Suppressor macrophage (primary cell): ENCODE results near the gene FARP2.
A peak's percentile ranks its signal among the peaks of the same experiment; 100 is the strongest.
"Not testable (repeated sequence)": the region's sequence is repeated elsewhere in the genome, so short reads cannot be mapped to it uniquely, and the experiment has no call there.

Experiments
- DNase-seq, 4 experiments: peaks; one replicate each; pipeline ENCODE4 v3.0.0-alpha.2; 2020 to 2022
- total RNA-seq, 17 experiments: gene quantifications; one replicate each; lab custom pipeline; 2026; ENCODE audit warnings: mixed read lengths in 6 of 17, inconsistent platforms in 3 of 17; lab: John Stamatoyannopoulos, UW

The FARP2 gene, protein sequence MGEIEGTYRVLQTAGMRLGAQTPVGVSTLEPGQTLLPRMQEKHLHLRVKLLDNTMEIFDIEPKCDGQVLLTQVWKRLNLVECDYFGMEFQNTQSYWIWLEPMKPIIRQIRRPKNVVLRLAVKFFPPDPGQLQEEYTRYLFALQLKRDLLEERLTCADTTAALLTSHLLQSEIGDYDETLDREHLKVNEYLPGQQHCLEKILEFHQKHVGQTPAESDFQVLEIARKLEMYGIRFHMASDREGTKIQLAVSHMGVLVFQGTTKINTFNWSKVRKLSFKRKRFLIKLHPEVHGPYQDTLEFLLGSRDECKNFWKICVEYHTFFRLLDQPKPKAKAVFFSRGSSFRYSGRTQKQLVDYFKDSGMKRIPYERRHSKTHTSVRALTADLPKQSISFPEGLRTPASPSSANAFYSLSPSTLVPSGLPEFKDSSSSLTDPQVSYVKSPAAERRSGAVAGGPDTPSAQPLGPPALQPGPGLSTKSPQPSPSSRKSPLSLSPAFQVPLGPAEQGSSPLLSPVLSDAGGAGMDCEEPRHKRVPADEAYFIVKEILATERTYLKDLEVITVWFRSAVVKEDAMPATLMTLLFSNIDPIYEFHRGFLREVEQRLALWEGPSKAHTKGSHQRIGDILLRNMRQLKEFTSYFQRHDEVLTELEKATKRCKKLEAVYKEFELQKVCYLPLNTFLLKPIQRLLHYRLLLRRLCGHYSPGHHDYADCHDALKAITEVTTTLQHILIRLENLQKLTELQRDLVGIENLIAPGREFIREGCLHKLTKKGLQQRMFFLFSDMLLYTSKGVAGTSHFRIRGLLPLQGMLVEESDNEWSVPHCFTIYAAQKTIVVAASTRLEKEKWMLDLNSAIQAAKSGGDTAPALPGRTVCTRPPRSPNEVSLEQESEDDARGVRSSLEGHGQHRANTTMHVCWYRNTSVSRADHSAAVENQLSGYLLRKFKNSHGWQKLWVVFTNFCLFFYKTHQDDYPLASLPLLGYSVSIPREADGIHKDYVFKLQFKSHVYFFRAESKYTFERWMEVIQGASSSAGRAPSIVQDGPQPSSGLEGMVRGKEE
- 37.3 to 72.5 (median 46.7) reads per million in 17 experiments for total RNA-seq

DNA sequence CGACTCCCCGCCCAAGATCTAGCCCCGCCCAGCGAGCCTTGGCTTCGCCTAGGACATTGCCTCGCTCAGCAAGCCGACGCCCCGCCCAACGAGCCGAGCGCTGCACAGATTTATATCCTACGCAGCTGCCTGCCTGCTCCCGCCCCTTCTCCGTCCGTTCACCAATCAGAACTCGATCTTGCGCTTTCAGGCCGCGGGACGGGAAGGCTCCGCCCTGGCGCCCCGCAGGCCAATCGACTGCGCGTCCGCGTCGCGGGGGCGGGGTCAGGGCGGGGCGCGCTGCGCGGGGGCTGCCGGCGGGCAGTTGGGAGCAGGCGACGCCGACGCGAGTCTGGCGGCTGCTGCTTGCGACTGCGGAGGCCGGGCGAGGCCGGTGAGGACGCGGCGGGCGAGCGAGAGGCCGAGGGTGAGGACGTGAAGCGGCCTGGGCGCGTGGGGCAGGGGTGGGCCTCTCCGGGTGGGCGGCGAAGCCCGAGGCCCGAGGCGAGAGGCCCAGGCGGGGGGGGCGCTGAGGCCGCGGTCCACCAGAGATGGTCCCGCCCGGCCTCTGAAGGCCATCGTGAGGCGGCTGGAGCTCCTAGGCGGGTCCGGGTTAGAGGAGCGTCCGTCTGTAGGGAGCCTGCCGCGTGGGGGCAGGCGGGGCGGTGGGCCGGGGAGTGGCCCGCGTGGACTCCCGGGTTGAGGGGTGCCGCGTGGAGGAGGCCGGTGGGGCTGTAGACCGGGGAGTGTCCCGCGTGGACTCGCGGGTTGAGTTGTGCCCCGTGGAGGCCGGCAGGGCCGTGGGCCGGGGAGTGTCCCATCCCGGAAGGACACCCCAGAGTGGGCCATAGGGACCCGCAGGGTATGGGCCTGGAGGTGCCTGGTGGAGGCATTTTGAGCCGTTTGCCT is at the start of gene FARP2:
Gene FARP2 (plus strand): TSS at position 303 of the 888 bp plus-strand sequence. CDS start 16,823 bp downstream, outside the sequence.
- DNase-seq = peak; percentile 98 to 99 (median 98)

DNA sequence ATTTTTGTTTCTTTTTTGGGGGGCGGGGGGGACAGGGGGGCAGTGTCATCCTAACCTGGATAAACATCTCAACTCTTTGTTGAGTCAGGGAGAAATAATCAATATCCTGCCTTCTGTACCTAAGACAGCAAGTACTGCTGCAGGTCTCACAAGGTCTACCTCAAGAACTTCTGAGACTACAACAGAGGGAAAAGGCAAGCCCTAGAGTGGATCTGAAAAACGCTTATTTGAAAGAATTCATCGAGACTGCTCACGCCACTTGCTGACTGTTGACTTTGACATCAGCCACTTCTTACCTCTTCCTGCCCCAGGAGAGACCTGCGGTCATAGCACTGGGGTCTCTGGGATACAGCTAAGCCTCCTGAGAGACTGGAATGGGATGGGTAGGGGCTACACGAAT is 49.0 kb upstream of the FARP2 start:
- no peak for DNase-seq

DNA sequence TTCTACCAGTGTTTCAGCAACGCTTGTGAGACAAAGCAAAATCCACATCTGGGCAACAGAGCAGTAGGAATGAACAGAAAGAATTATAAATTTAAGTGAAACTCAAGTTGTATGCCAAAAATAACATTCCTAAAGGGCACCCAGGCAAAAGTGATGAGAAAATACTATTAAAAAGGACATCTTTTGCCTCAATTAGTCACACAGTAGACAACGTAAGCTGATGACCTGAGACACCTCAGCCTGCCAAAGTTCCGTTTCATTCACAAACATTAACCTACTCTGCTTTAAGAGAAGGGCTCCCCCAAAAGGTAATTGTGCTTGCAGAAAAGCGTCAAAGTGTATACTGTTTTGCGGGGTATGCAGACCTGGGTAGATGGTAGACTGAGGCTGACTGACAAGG is 47.8 kb upstream of the FARP2 start:
- no peak for DNase-seq

DNA sequence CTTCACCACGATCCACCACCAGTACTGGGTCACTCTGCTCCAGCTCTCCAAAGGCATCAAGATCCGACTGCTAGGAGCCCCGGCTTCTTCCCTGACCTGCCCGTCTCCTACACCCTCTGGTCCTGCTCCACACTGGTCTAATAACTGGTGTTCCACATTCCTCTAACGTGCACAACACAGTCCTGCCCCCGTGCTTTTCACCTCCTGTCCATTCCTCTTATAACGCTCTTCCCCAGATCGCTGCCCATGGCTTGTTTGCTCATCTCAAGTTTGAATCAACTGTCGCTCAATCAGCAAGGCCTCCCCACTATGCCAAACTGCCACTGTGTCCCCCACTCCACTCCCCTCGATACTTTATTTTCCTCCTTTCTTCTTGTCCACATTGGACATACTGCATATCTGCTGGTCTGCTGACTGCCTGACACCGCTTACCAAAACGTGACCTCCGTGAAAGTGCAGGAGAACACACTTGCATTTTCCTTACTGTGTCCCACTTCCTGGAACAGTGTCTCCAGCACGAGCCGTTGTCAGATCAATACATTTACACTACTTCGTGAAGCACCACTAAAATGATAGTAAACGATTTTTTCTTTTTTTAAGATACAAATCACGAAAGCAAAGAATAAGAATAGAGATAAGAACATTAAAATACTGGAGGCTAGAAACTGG is 47.1 kb upstream of the FARP2 start:
- no peak for DNase-seq

DNA sequence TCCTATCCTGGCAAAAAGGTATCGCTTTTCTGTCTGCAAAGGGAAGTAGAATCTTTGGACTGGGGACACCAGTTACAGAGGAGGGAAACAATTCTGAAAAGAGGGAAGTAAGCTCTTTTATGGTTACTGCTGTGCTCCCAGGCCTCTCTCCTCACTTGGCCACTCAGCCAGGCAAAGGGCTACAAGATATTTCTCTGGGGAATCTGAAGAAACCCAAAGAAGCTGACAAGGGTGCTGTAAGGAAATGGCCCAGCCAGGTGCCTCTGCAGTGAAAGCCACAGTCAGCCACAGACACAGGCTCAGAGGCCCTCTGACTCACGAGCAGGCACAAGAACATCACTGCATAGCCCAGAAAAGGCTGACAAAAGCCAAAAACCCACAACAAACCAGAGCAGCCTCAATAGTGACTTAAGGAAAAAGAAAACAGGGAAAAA is 46.4 kb upstream of the FARP2 start:
- peak; percentile 32 to 70 (median 64) for DNase-seq

DNA sequence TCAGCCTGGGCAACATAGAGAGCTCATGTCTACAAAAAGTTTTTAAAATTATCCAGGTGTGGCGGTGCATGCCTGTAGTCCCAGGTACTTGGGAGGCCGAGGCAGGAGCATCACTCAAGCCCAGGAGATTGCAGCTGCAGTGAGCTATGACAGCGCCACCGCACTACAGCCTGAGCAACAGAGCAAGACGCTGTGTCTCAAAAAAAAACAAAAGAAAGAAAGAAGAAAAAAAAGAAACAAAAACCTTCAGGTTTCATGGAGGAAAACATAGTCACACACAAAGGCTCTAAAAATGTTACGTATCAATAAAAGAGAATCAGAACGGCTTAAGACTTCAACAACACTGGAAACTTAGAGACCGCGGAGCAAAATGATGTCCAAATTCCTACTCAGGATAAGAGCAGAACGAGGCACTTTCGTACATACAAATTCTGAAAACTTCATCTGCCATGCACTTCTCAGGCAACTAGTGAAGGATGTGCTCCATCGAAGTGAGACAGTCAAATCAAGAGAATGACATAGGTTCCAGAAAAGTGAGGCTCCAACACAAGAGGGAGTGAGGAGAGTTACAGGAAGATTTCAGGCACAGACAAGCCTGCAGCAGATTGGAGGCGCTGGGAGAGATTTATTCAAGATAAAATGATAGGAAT is 45.0 kb upstream of the FARP2 start:
- no peak for DNase-seq

DNA sequence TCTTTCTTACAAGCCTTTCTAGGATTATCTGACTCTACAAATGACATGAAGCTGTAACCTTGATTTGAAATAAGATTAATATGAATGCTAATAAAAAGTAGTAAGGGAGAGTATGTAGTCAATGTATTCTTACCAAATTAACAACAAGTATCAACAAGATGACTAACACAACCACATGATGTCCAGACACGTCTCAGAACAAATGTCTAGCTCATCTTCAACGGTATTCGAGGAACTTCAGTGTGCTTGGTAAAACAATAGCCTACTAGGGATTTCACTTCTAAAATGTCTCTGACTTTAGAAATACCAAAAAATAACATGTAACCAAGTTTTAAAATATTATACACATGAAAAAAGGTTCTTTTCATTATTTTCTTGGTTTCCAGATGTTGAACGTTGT is 44.0 kb upstream of the FARP2 start:
- peak in 3 of 4 experiments; percentile 4 to 55 (median 45) for DNase-seq

DNA sequence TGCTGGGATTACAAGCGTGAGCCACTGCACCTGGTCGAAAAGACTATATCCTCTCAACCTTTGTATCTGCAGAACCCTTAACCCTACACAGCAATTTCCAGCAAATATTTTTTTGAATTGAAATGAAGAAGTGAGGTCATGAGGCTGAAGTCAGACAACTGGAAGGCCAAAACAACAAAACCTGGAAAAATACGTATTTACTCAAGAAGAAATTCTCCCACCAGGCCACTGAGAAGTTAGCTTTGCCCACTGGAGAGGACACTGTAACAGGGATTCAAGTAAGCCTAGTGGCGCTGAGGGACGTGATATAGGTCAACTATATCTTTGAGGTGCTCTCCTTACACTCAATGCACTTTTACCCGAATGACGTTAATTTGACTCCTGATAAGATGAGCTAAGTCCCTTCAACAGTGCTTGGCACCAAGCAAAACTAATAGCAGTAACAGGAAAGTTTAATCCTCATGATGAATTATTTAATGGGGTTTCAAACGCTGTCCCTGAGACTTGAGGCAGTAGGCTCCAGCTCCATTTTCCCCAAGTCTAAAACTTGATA is 42.5 kb upstream of the FARP2 start:
- DNase-seq = peak in 1 of 4 experiments; percentile 27

DNA sequence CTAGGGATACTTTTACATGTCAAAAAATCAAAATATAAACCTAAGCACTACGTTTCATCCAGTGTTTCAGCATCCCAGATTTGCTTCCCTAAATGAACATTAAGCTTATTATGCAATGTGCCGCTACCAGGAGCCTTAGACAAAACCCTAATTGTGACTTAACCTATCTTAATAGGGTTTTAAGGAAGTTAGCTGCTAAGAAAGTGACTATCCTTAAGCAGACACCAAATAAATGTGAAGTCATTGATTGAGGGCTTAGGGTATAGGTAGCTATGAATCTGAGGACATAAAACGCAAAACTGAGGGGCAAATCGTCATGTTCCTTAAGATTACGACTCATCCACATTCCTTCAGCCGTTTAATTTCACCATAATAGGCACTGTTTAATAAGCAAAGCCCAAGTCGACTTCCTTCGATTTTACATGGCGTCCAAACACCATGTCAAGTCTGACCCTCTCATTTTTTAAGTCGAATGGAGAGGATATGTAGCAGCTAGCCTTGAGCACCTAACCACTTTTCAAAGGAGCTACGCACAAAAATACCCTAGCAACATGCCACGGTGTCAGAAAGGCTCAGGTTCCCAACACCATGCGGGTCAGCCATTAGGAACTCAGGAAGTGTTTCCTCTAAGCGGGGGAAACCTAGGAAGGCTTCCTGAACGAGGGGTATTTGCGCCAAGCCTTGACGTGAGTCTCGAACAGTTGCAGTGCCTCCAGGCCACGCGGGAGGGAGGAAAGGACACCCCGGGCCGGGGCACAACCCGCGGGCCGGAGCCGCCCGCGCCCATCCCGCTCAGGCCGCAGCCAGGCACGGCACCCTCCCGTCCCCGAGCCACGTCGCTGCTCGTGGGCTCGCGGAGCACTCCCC is 41.6 kb upstream of the FARP2 start:
- peak; percentile 55 to 91 (median 74) for DNase-seq

DNA sequence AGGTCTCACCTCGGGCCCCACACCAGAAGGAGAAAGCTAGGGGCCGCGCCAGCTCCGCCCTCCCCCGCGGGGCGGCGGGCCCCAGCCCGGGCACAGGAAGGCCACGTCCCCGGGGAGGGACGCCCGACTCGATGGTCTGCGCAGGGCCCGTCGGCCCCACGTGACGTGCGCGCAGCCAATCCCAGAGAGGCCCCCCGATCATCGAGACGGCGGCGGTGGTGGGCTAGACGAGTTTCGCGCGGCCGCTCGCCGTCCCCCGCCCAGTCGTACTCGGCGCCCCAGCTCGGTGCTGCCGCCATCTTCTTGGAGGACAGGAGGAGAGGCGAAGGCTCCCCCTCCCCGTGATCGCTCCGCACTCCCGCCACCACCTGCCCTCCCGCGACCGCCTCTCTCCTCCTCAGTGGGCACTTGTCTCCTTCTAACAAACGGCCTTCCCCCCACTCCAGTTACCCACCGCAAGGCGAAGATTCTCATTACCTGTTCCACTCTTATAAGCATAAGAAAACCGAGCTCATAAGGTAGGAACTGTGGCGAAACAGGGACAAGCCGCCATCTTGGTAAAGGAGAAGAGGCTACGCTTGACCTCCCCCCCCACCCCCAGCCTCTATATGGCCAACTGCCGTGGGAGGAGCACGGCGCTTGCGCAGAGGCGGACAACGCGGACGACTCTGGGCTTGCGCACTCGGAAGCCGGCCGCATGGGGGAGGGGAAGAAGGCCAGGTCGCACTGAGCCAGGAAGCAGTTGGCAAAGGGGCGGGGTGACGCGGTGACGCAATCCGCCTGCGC is 40.8 kb upstream of the FARP2 start, which contains the start of gene HDLBP:
Gene HDLBP (minus strand): TSS at position 580 of the 786 bp plus-strand sequence. CDS start 48,803 bp downstream, outside the sequence.
- DNase-seq = peak; percentile 100

DNA sequence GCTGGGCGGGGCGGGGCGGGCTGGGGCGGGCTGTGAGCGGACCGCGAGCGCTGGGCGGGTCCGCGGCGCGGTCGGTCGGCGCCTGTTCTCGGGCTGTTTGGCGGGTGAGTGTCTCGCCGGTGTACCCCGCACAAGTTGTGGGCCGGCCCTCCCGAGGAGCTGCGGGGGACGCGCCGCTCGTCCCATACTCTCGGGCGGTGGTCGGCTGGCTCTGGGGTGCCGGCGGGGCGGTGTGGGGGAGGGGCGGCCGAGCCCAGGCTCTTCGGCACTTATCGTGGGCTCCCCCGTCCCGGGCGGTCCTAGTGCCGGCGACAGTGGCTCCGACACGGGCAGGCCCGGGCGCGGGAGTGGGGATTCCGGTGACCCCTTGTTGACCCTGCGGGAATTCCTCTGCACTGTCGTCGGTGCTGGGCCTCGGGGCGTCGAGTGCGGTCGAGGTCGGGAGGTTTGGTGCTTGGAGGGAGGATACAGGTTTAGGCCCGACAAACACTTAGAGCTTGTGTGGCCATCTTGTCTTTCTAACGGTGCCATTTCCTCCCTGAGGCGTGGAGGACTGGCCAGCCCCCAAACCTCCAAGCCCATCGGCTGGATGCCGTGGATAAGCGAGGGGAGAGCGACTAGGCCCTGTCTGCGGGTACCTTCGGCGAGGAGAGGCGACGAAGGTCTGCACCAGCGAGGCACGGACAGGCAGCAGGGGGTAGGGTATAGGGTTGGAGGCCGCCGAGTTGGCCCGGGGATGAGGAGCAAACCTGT is 40.0 kb upstream of the FARP2 start, which contains the start of gene SEPTIN2:
Gene SEPTIN2 (plus strand): TSS at position 47 of the 753 bp plus-strand sequence. CDS start 8,308 bp downstream, outside the sequence.
- peak in 3 of 4 experiments; percentile 67 to 86 (median 77) for DNase-seq

DNA sequence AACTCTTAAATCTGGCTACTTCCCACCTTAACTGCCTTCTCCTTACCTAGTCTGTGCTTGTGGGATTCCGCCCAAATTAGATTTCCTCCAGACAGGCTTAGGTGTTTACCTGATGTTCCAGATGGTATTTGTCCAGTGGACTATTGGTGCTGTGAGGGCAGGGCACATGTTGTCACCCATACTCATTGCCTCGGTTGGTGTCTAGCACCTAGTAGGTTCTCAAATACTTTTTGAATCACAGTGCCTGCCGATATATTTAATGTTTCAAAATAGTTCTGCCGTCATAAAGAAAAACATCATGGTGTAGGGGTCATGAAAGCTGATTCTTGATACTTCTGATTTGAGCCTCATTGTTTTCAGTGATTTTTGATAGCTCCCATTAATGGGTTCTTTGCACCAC is 39.3 kb upstream of the FARP2 start:
- no peak for DNase-seq

DNA sequence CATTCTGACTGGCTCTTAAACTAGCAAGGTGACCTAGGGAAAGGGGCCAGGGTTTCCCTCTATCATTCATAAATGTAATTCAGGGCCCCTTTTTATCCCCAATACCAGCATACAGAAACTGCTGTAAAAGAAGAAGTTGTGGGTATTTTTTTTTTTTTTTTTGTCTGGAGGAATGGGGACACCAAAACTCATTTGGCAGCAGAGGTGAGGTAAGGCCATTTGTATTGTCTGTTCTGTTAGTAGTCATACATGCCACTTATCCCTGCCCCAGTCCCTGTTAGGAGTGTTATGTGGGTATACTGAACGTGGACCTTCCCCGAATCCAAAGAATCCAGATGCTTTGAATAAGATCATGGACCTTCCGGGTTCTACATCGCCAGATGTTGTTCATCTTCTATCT is 38.7 kb upstream of the FARP2 start:
- DNase-seq = peak; percentile 17 to 67 (median 50)

DNA sequence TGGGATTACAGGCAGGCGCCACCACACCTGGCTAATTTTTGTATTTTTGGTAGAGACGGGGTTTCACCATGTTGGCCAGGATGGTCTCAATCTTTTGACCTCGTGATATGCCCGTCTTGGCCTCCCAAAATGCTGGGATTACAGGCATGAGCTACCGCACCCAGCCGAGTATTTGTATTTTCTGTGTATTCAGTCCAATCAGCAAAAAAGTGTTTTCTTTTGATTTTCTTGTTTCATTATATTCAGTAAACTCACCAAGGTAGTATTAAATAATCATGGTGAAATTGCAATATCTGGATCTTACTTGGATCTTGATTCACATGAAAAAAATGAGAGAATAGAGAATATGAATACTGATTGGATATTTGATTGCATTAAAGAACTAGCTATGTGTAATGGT is 37.3 kb upstream of the FARP2 start:
- DNase-seq = not testable (repeated sequence)

DNA sequence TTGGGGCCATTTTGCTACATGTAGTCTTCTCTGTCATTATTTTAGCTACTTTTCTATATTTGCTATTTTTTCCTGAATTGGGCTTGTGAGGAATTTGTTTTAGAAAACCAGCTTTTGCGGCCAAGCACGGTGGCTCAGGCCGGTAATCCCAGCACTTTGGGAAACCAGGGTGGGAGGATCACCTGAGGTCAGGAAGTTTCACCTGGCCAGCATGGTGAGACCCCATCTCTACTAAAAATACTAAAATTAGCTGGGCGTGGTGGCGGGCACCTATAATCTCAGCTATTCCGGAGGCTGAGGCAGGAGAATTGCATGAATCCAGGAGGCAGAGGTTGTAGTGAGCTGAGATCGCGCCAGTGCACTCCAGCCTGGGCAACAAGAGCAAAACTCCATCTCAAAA is 35.7 kb upstream of the FARP2 start:
- no peak for DNase-seq

DNA sequence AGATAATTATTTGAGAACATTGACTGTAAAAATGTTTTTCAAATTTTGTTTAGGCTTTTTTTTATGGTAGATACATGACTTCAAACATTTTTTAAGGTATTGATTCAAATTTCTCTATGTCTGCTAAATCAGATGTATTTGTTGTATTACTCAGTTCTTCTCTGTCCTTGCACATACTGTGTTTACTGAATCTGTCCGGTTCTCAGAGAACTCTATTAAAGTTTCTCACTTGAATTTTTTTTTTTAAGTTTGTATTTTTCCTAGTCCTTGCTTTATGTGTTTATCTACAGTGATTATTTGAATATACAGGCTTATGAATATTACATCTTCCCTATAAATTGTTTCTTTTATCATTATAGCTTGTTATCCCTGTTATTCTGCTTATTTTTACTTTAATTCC is 35.1 kb upstream of the FARP2 start:
- no peak for DNase-seq

DNA sequence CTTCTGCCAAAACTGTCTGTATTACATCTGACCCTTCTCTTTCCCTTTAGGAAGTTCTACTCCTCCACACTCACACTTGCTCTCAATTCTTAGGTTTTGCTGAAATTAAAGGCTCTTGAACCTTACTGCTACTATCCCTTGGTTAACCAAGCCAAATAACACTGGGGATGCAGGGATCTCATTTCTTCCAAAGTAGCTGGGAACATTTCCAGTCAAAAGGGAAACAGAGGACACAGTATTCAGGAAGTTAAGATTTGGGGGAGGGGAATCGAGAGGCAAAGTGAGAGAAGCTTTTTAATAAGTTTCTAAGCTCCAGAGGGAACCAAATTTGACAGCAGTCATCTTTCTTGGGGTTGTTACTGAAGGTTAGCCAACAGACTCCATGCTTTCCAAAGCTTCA is 34.2 kb upstream of the FARP2 start:
- peak in 3 of 4 experiments; percentile 22 to 38 (median 28) for DNase-seq
